ELR (cell line): Measurements from ENCODE around the gene GAS2L1.

Experiments
- DNase-seq: peaks from one replicate; pipeline ENCODE4 v3.0.0-alpha.2; 2015; ENCODE audit warnings: low read depth

Gene GAS2L1

GRCh38 chr22:29328055-29328454, 21.6 kb downstream of the GAS2L1 start:
- DNase-seq: no peak

- DNase-seq: peak; percentile 51
Observed at GRCh38 chr22:29328566-29329500, 22.4 kb downstream of the GAS2L1 start.

GRCh38 chr22:29329581-29329980, 23.1 kb downstream of the GAS2L1 start:
- no peak for DNase-seq

GRCh38 chr22:29330291-29330690, 23.8 kb downstream of the GAS2L1 start:
- no peak for DNase-seq

- DNase-seq: peak; percentile 90
Observed at GRCh38 chr22:29330753-29331152, 24.3 kb downstream of the GAS2L1 start.

DNA sequence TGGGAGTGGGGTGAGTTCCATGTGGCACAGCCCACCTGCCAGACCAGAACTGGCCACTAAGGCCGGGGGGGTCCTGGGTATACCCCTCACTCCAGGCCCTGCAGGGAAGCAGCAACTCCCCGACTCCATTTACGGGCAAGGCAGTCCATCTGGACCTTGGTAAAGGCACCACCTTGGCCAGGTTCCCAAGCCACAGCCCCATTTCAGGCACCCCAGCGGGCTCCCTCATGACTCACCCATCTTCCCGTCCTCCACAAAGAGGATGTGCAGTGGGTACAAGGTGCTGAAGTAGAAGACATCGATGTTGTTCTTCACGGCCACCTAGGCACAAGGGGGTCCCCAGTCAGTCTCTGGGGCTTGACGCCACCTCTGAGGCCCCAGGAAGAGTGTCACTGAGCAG, 24.8 kb downstream of the GAS2L1 start:
- DNase-seq: peak; percentile 73

- peak; percentile 36 for DNase-seq
Observed at GRCh38 chr22:29331658-29332300, 25.3 kb downstream of the GAS2L1 start.

- no peak for DNase-seq
Observed at GRCh38 chr22:29332886-29333496, 26.5 kb downstream of the GAS2L1 start.

DNA sequence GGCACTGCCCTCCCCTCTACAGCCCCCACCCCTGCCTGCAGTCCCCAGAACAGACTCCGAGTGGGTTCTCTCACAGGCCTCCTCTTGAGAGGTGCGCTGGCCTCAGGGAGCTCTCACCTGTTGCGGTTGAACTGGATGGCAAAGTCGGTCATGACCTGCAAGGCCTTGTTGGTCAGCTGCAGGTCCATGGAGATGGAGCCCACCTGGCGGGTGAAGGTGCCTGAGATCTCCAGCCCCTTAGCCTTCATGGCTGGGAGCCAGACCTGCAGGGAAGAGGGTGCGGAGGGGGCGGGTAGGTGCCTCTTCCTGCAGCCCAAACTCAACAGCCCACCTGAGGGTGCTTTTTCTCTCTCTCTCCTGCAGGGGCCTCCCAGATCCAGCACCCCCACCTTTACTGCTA, 27.7 kb downstream of the GAS2L1 start:
- DNase-seq: no peak

DNA sequence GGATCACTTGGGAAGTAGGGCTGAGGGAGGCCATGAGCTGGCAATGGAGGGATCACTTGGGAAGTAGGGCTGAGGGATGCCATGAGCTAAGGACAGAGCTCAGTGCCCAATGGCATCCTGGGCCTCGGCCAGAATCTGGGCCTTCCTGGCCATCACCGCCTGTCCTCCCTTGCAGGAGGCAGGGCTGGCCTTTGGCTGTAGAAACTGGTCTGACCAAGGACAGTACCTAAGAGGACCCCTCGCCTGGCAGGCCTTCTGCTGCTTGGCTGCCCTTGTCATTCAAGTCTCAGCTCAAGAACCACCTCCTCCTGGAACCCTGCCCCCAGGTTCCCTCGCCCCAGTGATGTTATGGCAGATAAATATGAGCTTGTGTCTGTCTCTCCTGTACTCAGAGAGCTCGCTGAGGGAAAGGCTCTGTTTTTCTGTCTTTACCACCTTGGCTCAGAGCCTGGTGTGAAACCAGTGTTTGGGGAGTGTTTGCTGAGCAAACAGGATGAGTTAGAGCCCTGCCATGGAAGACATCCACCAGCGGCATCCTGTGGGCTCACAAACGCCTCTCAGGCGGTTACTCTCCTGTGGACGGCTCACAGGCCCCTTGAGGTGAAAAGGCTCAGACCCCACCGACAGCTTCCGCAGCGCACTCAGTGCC, 28.4 kb downstream of the GAS2L1 start:
- no peak for DNase-seq

DNA sequence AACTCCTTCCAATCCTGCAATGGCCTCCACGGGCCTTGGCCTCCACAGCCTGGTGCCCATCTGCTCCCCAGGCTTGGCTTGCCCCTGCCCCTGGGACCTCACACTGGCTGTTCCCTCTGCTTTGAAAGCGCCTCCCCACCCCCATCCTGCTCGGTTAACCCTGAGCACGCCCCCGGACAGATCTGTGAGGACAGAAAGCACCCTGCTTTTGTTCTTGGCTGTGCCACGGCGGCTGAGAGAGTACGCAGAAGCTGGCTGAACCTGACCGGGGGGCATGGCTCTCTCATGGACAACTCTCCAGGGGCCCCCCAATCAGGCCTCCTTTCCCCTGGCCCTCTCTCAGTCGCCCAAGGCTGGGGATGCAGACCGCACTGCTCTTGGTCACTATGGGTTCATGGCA, 29.2 kb downstream of the GAS2L1 start:
- no peak for DNase-seq

- DNase-seq: no peak
Observed at GRCh38 chr22:29336751-29337490, 30.5 kb downstream of the GAS2L1 start.

DNA sequence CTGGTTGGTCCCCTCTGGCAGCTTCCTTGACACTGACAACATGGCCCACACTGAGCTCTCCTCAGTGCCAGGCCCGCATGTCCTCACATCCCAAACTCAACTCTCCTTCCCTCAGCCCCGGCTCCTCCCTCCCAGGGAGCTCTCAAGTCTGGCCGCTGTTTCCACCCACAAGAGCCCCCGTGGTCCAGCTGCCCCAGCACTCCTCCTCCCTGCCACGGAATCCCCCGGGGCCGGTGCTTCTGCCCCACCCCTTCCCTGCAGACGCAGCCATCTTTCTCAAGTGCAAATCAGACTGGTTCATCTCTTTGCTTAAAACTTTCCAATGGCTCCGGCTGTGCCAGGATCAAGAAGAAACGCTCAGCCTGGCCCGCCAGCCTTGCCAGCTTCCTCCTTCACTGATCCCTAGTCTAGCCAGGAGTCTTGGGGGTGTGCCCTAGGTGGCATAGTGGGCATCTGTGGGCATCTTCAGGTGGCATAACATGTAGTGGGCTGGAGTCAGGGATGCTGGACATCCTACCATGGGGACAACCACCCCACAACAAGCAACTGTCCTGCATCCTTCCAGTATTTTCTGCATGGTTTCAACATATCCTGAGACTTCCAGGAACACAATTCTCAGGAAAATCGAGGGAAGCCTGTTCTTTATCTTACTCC, 31.3 kb downstream of the GAS2L1 start:
- DNase-seq: no peak

DNA sequence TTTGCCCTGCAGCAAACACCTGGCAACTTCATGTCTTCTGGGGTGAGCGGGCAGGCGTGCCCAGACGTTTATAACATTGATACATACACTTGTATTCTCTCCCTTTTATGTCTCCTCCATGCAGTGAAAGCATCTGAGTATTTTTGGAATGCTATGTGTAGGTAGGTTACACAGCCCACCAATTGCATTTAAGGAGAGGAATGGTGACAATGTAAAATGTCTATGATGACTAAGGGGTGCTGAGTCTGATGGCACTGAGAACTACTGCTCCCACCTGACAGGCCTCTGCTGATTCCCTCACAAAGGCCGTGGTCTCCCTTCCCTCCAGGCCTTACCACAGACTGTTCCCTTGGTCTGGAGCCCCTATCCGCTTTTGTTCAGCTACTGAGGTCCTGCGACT, 31.9 kb downstream of the GAS2L1 start:
- DNase-seq: no peak

DNA sequence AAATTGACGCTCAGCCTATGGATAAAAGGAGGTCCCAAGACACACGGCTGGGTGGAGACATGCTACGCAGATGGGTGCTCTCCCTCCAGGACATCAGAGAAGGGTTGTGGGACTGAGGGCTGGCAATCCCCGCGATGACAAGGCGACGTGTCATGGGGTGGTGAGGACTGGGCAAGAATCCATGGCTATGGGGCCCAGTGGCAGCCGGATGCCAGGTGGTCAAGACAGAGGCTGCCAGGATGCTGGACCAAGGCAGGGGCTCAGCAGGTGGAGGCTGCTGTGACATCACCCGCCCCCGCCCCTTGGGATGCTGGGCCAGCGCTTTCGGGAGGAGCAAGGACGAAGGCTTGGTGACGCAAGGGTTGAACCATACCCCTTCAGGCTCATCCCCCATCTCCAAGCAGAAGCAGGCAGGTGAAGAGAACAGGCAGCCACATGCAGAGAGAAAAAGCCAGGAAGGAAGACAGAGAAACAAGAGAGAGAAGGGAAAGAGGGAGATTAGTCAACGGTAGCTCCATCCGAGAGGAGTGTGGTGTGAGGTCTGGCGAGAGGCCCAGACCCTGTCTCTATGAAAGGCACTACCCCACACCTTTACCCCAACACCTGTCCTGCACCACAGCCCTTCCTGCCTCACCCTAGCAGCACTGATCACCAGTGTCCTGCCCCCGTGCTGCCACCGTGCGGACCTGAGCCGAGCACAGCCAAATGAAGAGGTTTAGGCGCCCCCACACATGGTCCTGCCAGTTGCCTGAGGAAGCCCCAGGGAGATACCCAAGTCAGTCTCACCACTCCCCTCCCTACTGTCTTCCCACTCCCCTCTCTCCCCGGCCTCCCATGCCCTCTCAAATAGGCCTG, 33.2 kb downstream of the GAS2L1 start:
- no peak for DNase-seq

GRCh38 chr22:29340566-29340965, 34.1 kb downstream of the GAS2L1 start:
- no peak for DNase-seq

DNA sequence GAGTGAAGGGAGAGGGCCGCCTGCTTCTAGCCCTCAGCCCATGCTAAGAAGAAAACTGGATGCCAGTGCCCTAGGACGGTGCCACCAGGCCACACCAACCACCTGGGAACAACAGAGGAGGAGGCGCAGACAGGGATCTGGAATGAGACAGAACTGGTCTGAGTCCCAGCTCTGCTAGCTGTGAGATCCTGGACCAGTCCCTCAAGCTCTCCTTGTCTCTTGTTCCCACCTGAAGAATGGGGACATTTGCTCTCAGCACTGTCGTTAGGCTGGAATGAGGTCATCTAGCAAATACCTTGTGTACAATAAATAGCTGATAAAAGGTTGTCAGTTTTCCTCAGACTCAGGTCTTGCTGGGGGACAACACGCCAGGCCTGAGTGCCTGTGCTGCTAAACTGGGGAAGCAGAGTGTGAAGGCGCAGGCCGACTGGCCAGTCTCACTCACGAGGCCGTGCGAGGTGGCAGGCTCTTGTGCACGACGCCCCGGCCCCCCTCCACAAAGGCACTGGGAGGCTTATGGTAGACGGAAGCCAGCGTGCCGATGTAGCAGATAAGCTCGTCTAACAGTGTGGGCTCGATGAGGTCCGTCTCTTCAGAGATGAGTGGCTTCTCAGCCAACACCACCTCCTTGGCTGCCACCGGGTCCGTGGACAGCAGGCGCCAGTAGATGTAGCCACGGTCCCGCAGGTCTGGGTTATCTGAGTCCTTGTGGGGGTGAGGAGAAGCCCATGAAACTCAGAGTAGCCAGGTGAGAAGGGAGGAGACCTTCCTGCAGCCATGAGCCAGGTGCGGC, 34.8 kb downstream of the GAS2L1 start:
- no peak for DNase-seq

DNA sequence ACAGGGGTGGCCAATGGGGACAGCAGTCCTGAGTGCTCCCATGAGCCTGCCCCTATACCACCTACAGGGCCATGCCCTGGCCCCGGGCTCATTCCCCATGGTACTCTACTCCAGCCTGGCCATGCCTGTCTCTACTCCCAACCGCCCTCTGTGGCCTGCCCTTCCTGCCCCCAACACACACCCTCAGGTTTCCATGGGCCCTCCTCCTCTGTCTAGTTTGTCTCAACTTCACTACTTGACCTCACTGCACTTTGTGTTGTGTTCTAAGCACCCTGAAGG, 35.3 kb downstream of the GAS2L1 start:
- DNase-seq: no peak

- DNase-seq: no peak
Observed at GRCh38 chr22:29342177-29342576, 35.7 kb downstream of the GAS2L1 start.
